ENCODE measurements around the gene NRG3. TPM values are rescaled to one million over a fixed set of nuclear protein-coding genes. Genes with fewer than 3 reads are reported as not detected.

The NRG3 gene
- total and polyA plus RNA-seq, 11 donors: 0.11 to 0.41 (median 0.27) TPM; not detected in 7

DNA sequence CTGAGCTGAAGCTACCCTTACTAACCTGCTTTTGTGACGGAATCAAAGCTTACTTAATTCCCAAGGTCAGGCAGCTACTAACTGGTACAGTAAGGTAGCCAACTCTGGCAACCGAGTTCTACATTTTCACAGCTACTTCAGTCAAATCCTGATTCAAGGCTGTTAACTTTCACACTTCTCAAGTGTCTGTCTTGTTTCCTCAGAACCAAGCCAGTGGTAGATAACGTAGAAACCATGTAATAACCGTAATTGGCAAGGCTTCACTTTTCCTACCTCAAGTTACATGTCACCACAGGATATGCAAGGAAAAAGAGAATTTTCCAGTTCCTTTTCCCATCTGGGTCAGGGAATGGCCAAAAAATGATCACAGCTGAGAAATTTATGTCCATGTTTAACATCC, 746.7 kb downstream of the NRG3 start:
- no peaks in the 10 kb centered on the region for H3K9me3 ChIP-seq
- H3K27me3 ChIP-seq: no peaks in the 10 kb centered on the region
- TF ChIP-seq, protein P1, sequence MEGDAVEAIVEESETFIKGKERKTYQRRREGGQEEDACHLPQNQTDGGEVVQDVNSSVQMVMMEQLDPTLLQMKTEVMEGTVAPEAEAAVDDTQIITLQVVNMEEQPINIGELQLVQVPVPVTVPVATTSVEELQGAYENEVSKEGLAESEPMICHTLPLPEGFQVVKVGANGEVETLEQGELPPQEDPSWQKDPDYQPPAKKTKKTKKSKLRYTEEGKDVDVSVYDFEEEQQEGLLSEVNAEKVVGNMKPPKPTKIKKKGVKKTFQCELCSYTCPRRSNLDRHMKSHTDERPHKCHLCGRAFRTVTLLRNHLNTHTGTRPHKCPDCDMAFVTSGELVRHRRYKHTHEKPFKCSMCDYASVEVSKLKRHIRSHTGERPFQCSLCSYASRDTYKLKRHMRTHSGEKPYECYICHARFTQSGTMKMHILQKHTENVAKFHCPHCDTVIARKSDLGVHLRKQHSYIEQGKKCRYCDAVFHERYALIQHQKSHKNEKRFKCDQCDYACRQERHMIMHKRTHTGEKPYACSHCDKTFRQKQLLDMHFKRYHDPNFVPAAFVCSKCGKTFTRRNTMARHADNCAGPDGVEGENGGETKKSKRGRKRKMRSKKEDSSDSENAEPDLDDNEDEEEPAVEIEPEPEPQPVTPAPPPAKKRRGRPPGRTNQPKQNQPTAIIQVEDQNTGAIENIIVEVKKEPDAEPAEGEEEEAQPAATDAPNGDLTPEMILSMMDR (IDR thresholded peaks at IDR 0.05): no peak
- TF ChIP-seq POLR2A (IDR thresholded peaks at IDR 0.05): no peak
- no peak overlapping the region for H3K4me3 ChIP-seq
- no peak for ATAC-seq
- peaks cover 0 to 3% (median 0%) of the 10 kb centered on the region in 12 donors for H3K4me1 ChIP-seq
- no peak for DNase-seq
- no peaks in the 10 kb centered on the region for H3K36me3 ChIP-seq
- no peak overlapping the region for H3K27ac ChIP-seq
- intact Hi-C loops (cut with DNase I): no loop called here
- WGBS, 4 donors: 47 to 56% (median 52%) methylated on average over 4 of the region's 4 CpGs

DNA sequence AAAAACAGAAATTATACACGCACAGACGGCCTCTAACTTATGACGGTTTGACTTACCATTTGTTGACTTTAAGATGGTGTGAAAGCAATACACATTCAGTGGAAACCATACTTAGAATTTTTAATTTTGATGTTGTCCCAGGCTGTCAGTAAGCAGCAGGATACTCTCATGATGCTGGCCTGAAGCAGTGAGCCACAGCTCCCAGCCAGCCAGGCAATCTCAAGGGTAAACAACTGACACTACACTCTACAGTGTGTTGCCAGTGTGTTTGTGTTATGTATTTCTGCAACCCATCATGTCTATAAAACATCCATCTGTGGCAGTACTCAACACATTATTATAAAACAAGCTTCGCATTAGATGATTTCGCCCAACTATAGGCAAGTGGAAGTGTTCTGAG, 747.5 kb downstream of the NRG3 start:
- Histone ChIP-seq H3K27me3 (no peaks in the 10 kb centered on the region), H3K27ac (no peak overlapping the region), H3K36me3 (no peaks in the 10 kb centered on the region), H3K4me1 (peaks cover 0 to 3% (median 0%) of the 10 kb centered on the region in 12 donors), H3K4me3 (no peak overlapping the region), H3K9me3 (no peaks in the 10 kb centered on the region)
- intact Hi-C loops (cut with DNase I): no loop called here
- no peak for ATAC-seq
- TF ChIP-seq, protein P1 (IDR thresholded peaks at IDR 0.05): no peak
- TF ChIP-seq POLR2A (IDR thresholded peaks at IDR 0.05): no peak
- WGBS, 4 donors: 81 to 87% (median 84%) methylated on average over 5 of the region's 5 CpGs
- DNase-seq: no peak

DNA sequence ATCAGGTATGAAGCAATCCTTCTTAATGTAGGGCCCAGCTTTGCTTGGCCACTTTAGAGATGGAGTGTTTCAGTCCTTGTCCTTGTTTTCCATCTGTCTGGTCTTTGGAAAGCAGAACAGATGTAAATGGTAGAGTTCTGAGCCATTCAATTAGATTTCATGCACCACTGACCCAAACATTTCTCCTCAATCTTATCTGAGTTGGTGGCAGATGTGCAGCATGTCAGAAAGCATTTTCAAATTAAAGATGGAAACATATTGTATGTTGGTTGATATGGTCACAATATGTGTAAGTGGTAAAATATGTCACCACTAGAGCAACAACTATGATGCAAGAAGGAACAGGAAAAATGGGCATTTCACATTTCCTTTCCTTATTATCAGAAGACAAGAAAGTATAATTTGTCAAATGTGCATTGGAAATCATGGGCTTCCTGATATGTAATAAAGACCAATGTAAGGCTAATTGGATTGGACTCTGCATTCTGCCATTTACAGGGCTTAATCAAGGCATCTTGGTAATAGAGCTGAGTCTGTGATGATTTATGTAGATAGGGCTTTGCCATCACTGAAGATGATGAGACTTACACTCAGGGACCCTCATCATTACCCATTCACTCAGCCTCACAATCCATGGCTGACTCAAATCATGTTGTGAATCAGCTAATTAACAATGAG, 750.7 kb downstream of the NRG3 start:
- H3K27me3 ChIP-seq: no peaks in the 10 kb centered on the region
- H3K36me3 ChIP-seq: no peaks in the 10 kb centered on the region
- intact Hi-C loops (cut with DNase I): no loop called here
- no peak overlapping the region for H3K27ac ChIP-seq
- DNase-seq (no peak), ATAC-seq (no peak)
- TF ChIP-seq POLR2A (IDR thresholded peaks at IDR 0.05): no peak
- TF ChIP-seq, protein P1 (IDR thresholded peaks at IDR 0.05): no peak
- H3K4me3 ChIP-seq: no peak overlapping the region
- peaks cover 0 to 3% (median 0%) of the 10 kb centered on the region in 12 donors for H3K4me1 ChIP-seq
- H3K9me3 ChIP-seq: no peaks in the 10 kb centered on the region

DNA sequence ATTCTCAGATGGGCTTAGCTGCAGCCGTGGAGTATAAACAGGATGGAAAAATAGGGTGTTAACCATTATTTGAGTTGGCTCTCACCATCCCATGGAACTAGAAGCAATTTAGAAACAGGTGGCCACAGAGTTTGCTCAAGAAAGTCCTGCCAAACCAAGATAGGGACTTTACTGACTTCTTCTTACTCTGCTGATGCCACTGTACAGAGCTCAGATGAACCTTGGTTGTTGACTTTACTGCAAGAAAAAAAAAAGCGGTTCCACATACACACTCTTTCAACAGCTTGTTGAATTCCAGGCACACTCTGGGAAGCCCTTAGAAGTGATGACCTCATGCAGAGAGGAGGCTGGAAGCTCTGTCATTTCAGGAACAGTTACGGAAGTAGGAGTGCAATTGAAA, 753.4 kb downstream of the NRG3 start:
- no peak overlapping the region for H3K4me3 ChIP-seq
- H3K36me3 ChIP-seq: no peaks in the 10 kb centered on the region
- peak overlapping the region in 2 of 12 donors; percentile 24 to 57 for H3K27ac ChIP-seq
- TF ChIP-seq, protein P1 (IDR thresholded peaks at IDR 0.05): no peak
- ATAC-seq (peak; percentile 77 to 96 (median 92)), DNase-seq (peak in 1 of 5 donors; percentile 8)
- no peaks in the 10 kb centered on the region for H3K4me1 ChIP-seq
- no peaks in the 10 kb centered on the region for H3K9me3 ChIP-seq
- no peaks in the 10 kb centered on the region for H3K27me3 ChIP-seq
- 24 to 37% (median 33%) methylated on average over 3 of the region's 3 CpGs for WGBS, 4 donors
- intact Hi-C loops (cut with DNase I): no loop called here
